ENCODE results near the gene GBP6.
"Not testable (repeated sequence)": the region's sequence is repeated elsewhere in the genome, so short reads cannot be mapped to it uniquely, and the experiment has no call there.

Gene GBP6

GRCh38 chr1:89369331-89369730 lies 5.5 kb downstream of the GBP6 start:
- DNase-seq = no peak

DNA sequence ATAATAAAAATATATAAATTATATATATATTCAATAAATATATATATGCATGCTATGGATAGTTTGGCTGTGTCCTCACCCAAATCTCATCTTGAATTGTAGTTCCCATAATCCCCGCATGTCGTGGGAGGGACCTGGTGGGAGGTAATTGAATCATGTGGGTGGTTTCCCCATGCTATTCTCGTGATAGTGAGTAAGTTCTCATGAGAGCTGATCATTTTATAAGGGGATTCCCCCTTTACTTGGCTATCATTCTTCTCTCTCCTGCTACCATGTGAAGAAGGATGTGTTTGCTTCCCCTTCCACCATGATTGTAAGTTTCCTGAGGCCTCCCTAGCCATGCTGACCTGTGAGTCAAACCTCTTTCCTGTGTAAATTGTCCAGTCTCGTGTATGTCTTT lies 10.0 kb downstream of the GBP6 start:
- DNase-seq = not testable (repeated sequence)

DNA sequence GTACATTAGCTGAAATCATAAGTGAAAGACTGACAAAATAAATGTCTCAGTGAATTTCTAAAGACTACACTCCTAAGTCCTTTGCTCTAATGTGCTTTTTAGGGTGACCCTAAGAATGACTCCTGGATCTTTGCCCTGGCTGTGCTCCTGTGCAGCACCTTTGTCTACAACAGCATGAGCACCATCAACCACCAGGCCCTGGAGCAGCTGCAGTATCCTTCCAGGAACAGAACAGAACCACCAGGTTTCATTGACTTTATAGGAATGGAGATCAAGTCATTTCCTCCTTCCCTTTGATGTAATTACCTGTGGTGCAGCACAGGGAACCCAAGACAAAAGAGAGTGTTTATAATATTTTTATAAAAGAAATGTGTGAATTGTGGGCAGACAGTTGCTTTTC lies 14.1 kb downstream of the GBP6 start:
- DNase-seq = no peak

DNA sequence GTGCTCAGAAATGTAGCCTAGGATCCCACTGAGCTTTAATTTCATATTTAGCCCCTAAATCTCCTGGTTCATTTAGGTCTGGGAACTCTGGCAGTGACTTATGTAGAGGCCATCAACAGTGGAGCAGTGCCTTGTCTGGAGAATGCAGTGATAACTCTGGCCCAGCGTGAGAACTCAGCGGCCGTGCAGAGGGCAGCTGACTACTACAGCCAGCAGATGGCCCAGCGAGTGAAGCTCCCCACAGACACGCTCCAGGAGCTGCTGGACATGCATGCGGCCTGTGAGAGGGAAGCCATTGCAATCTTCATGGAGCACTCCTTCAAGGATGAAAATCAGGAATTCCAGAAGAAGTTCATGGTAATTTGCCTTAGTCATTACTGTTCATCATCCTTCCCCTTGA lies 17.8 kb downstream of the GBP6 start:
- DNase-seq = no peak

- no peak for DNase-seq
Measured at GRCh38 chr1:89382479-89382878, 18.6 kb downstream of the GBP6 start.

DNA sequence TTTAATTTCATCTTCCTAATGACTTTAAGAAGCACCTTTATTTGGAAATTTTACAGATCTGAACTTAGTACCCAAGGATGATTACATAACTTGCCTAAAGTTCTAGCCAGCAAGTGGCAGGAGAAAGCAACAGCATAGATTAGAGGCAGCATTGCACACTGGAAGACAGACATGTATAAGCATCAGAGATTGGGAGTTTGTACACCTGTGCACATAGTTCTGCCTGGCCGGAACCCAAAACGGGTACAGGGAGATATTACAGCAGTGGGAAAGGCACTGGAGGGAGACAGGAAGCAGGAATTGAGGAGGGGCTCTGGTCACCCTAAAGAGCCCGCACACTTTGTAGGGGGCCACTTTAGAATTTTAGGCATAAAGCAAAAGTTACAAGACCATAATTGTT lies 19.3 kb downstream of the GBP6 start:
- DNase-seq = no peak

DNA sequence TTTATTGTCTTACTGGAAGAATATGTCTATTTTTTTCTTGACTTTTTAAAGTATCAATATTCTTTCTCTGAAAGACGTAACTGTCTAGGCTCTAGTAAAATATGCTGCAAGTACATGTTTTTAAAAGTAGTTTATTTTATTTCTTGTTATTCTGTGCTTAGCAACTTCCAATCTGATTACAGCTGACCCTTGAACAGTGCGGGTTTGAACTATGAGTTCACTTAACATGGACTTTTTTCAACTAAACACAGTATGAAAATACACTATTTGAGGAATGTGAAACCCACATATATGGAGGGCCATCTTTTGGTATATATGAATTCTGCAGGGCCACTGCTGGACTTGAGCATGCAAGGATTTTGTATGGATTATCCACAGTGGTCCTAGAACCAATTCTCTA lies 26.8 kb downstream of the GBP6 start:
- no peak for DNase-seq

GRCh38 chr1:89391686-89392085 lies 27.8 kb downstream of the GBP6 start:
- DNase-seq = no peak

GRCh38 chr1:89394851-89395250 lies 31.0 kb downstream of the GBP6 start:
- DNase-seq = no peak

- no peak for DNase-seq
Measured at GRCh38 chr1:89396902-89397301, 33.0 kb downstream of the GBP6 start.

GRCh38 chr1:89405275-89405929 lies 41.5 kb downstream of the GBP6 start:
- no peak for DNase-seq

GRCh38 chr1:89407360-89407759 lies 43.5 kb downstream of the GBP6 start:
- DNase-seq = no peak

GRCh38 chr1:89407768-89408167 lies 43.9 kb downstream of the GBP6 start:
- not testable (repeated sequence) for DNase-seq

GRCh38 chr1:89425056-89425455 lies 61.2 kb downstream of the GBP6 start:
- DNase-seq = no peak

GRCh38 chr1:89429062-89429461 lies 65.2 kb downstream of the GBP6 start:
- DNase-seq = no peak

- not testable (repeated sequence) for DNase-seq
Measured at GRCh38 chr1:89429681-89430080, 65.8 kb downstream of the GBP6 start.

- DNase-seq = no peak
Measured at GRCh38 chr1:89433421-89433820, 69.6 kb downstream of the GBP6 start.

DNA sequence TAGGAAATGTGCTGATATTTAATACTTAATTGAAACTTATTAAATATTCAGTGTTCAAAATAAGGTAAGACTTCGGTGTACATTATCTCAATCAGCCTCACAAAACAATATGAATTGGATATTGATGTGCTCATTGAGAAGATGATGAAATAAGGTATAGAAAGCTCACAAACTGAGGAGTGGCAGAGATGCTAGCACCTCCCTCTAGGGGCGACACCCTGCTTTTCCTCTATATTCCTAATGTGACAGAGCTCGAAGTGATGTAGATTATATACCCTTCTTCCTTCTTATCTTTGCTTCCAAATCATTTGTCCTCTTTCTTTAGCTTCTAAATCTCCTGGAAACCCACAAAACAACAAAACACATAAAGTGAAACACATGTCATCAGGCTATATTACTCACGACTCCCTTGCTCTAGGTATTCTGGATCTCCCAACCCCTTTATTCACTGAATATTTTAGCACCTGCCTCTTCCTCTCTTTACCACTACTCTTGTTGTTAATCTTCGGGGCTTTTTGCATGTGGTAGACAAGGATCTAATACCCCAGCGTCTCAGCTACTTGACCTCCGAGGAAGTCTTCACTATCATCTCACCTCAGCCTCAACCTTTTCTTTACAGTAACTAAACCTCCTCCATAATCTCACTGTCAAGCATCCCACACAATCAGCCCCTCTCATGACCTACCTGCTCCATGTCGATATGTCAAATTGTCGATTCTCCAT lies 70.4 kb downstream of the GBP6 start:
- not testable (repeated sequence) for DNase-seq
